PC-3 (cell line): ENCODE results near the gene CHAF1B. TPM values are rescaled to one million over a fixed set of nuclear protein-coding genes. Genes with fewer than 3 reads are reported as not detected.

Experiments
- ATAC-seq: fragments of 200-7000 bp; cut with Tn5 transposase; 2 replicates; pipeline ENCODE4 v1.9.1; 2020; ENCODE audit warnings: mild to moderate bottlenecking, moderate library complexity
- BruUV-seq: library from RNA; stranded (reverse); fragments of 400-500 nt; replicated peaks from 2 replicates; lab custom pipeline; 2021; lab: Mats Ljungman, UMichigan
- CTCF ChIA-PET: fragments of 300-600 bp; sonication (Branson Sonifier 250); formaldehyde crosslinking; loops from one replicate; lab custom pipeline; 2022; ENCODE audit warnings: antibody characterized with exemption; lab: Charles Lee
- POLR2A ChIA-PET: fragments of 300-600 bp; sonication (Branson Sonifier 250); formaldehyde crosslinking; loops from one replicate; lab custom pipeline; 2022; ENCODE audit warnings: antibody characterized with exemption; ENCODE audit not compliant: unreplicated experiment; lab: Charles Lee
- DNase-seq: peaks from one replicate; pipeline ENCODE4 v3.0.0-alpha.2; 2015
- H2AFZ ChIP-seq: fragments of 300-600 bp; sonication (generic); 2 replicates; pipeline ENCODE4 v1.6.0; 2016; ENCODE audit warnings: antibody characterized with exemption, low read length
- H3F3A ChIP-seq: fragments of 300-600 bp; sonication (generic); one replicate; pipeline ENCODE4 v1.6.0; 2017; ENCODE audit warnings: antibody characterized with exemption, low read length, control low read depth, mild to moderate bottlenecking; ENCODE audit not compliant: unreplicated experiment
- H3K27ac ChIP-seq: fragments of 300-600 bp; sonication (generic); 2 replicates; pipeline ENCODE4 v1.5.1; 2016; ENCODE audit warnings: mild to moderate bottlenecking, low read length
- H3K27me3 ChIP-seq: fragments of 300-600 bp; sonication (generic); 2 replicates; pipeline ENCODE4 v1.6.1; 2016; ENCODE audit warnings: low read length, mixed read lengths
- H3K36me3 ChIP-seq: fragments of 300-600 bp; sonication (generic); 2 replicates; pipeline ENCODE4 v1.6.1; 2016; ENCODE audit warnings: low read depth, mixed run types, low read length, mixed read lengths
- H3K4me1 ChIP-seq: fragments of 300-600 bp; sonication (generic); 2 replicates; pipeline ENCODE4 v1.5.1; 2016; ENCODE audit warnings: low read length; ENCODE audit not compliant: insufficient read depth
- H3K4me2 ChIP-seq: fragments of 300-600 bp; sonication (generic); 2 replicates; pipeline ENCODE4 v1.6.0; 2016; ENCODE audit warnings: low read length
- H3K4me3 ChIP-seq: fragments of 300-600 bp; sonication (generic); 2 replicates; pipeline ENCODE4 v1.5.1; 2016; ENCODE audit warnings: mild to moderate bottlenecking, low read length, mixed read lengths
- H3K79me2 ChIP-seq: fragments of 300-600 bp; sonication (generic); 2 replicates; pipeline ENCODE4 v1.6.1; 2017; ENCODE audit warnings: low read length, mixed read lengths
- H3K9ac ChIP-seq: fragments of 300-600 bp; sonication (generic); 2 replicates; pipeline ENCODE4 v1.6.0; 2016; ENCODE audit warnings: mild to moderate bottlenecking, low read length
- H3K9me2 ChIP-seq: fragments of 300-600 bp; sonication (generic); replicated peaks from 2 replicates; pipeline ENCODE4 v1.6.1; 2016; ENCODE audit warnings: mixed run types, low read length, mixed read lengths
- H3K9me3 ChIP-seq: fragments of 300-600 bp; sonication (generic); 2 replicates; pipeline ENCODE4 v1.6.1; 2016; ENCODE audit warnings: low read length, mixed read lengths
- H4K20me1 ChIP-seq: fragments of 300-600 bp; sonication (generic); 2 replicates; pipeline ENCODE4 v1.6.1; 2016; ENCODE audit warnings: low read length, mixed read lengths
- CTCF ChIP-seq: fragments of 300-600 bp; sonication (generic); conservative IDR thresholded peaks from 2 replicates; pipeline ENCODE4 v1.5.1; 2017; ENCODE audit warnings: antibody characterized with exemption, low read depth, mild to moderate bottlenecking, low read length
- EZH2 ChIP-seq: fragments of 300-600 bp; sonication (generic); IDR thresholded peaks from one replicate; pipeline ENCODE4 v1.6.1; 2017; ENCODE audit warnings: antibody characterized with exemption, mild to moderate bottlenecking, low read length; ENCODE audit not compliant: unreplicated experiment
- EZH2phosphoT487 ChIP-seq: fragments of 300-600 bp; sonication (generic); IDR thresholded peaks from 2 replicates; pipeline ENCODE4 v1.6.1; 2018; ENCODE audit warnings: mild to moderate bottlenecking, antibody characterized with exemption, low read length, borderline replicate concordance
- intact Hi-C: fragments of 100-400 bp; cut with micrococcal nuclease; formaldehyde crosslinking; loops from 2 replicates; pipeline ENCODE4 v1.9.0; 2023
- total RNA-seq: library from RNA; depleted of rRNA; stranded (reverse); fragments of >200 nt; gene quantifications from 2 replicates; pipeline ENCODE4 v1.2.3, GENCODE V29; 2014

The CHAF1B gene
- total RNA-seq, 1 experiment from 2014 or later: 19.0 TPM

GRCh38 chr21:36419241-36419640 lies 34.0 kb downstream of the CHAF1B start:
- Histone ChIP-seq H3K9me3 (no peaks in the 10 kb centered on the region), H3K36me3 (peaks cover 15% of the 10 kb centered on the region), H3K79me2 (no peaks in the 10 kb centered on the region), H4K20me1 (no peaks in the 10 kb centered on the region), H3K27ac (no peak overlapping the region), H3F3A (no peaks in the 10 kb centered on the region), H3K4me3 (no peak overlapping the region), H2AFZ (no peak overlapping the region), H3K4me2 (no peak overlapping the region), H3K4me1 (no peaks in the 10 kb centered on the region; the same call in 1 of the 2 replicates), H3K27me3 (no peaks in the 10 kb centered on the region), H3K9ac (no peak overlapping the region), H3K9me2 (no peaks in the 10 kb centered on the region)
- POLR2A ChIA-PET: no interaction called here
- intact Hi-C loops: no loop called here
- CTCF ChIA-PET: interaction anchor here (0.6 to 1.0 kb wide), 3 partner anchors 11 to 216 kb away, joined by 3 to 6 read pairs (median 4); no protein-coding TSS in a partner anchor
- BruUV-seq: no TSS peak
- DNase-seq: no peak
- no peak for ATAC-seq
- no peak for TF ChIP-seq CTCF
- TF ChIP-seq EZH2: no peak
- no peak for TF ChIP-seq EZH2phosphoT487

GRCh38 chr21:36419996-36420395 lies 34.8 kb downstream of the CHAF1B start:
- Histone ChIP-seq H3K36me3 (peaks cover 12% of the 10 kb centered on the region), H3K9me3 (no peaks in the 10 kb centered on the region), H3K9me2 (no peaks in the 10 kb centered on the region), H3F3A (no peaks in the 10 kb centered on the region), H3K9ac (no peak overlapping the region), H3K4me3 (no peak overlapping the region), H3K4me1 (no peaks in the 10 kb centered on the region; the same call in 1 of the 2 replicates), H3K27me3 (no peaks in the 10 kb centered on the region), H3K79me2 (no peaks in the 10 kb centered on the region), H4K20me1 (no peaks in the 10 kb centered on the region), H3K27ac (no peak overlapping the region; the same call in 1 of the 2 replicates), H3K4me2 (peak overlapping the region; percentile 12; the same call in 1 of the 2 replicates), H2AFZ (no peak overlapping the region)
- ATAC-seq (peak; percentile 92), DNase-seq (peak; percentile 90)
- intact Hi-C loops: loop anchor here (1.0 to 10.0 kb wide), 5 partner anchors 84 to 507 kb away; no protein-coding TSS in a partner anchor
- ChIA-PET CTCF (interaction anchor here (0.6 to 1.0 kb wide), 3 partner anchors 10 to 215 kb away, joined by 3 to 6 read pairs (median 4); no protein-coding TSS in a partner anchor), POLR2A (no interaction called here)
- no TSS peak for BruUV-seq
- TF ChIP-seq EZH2phosphoT487: no peak
- peak; percentile 88 for TF ChIP-seq CTCF

GRCh38 chr21:36420571-36421339 lies 35.6 kb downstream of the CHAF1B start:
- peaks cover 8% of the 10 kb centered on the region for H3K36me3 ChIP-seq
- BruUV-seq: no TSS peak
- TF ChIP-seq EZH2phosphoT487 (no peak), EZH2 (no peak), CTCF (no peak)
- H4K20me1 ChIP-seq: no peaks in the 10 kb centered on the region
- ChIA-PET CTCF (no interaction called here), POLR2A (no interaction called here)
- no peaks in the 10 kb centered on the region; the same call in 1 of the 2 replicates for H3K4me1 ChIP-seq
- H2AFZ ChIP-seq: no peak overlapping the region
- no peak overlapping the region for H3K4me2 ChIP-seq
- no peaks in the 10 kb centered on the region for H3F3A ChIP-seq
- H3K4me3 ChIP-seq: no peak overlapping the region
- intact Hi-C loops: loop anchor here (1.0 to 10.0 kb wide), 5 partner anchors 84 to 506 kb away; no protein-coding TSS in a partner anchor
- no peak for ATAC-seq
- no peaks in the 10 kb centered on the region for H3K9me2 ChIP-seq
- DNase-seq: no peak
- no peak overlapping the region for H3K9ac ChIP-seq
- H3K79me2 ChIP-seq: no peaks in the 10 kb centered on the region
- H3K27ac ChIP-seq: no peak overlapping the region; the same call in 1 of the 2 replicates
- H3K27me3 ChIP-seq: no peaks in the 10 kb centered on the region
- H3K9me3 ChIP-seq: no peaks in the 10 kb centered on the region
